ENCODE results near the gene CBX5. TPM values are rescaled to one million over a fixed set of nuclear protein-coding genes. Genes with fewer than 3 reads are reported as not detected.

CBX5 gene
- total and polyA plus RNA-seq, 9 donors: 14.3 to 119 (median 94.1) TPM

DNA sequence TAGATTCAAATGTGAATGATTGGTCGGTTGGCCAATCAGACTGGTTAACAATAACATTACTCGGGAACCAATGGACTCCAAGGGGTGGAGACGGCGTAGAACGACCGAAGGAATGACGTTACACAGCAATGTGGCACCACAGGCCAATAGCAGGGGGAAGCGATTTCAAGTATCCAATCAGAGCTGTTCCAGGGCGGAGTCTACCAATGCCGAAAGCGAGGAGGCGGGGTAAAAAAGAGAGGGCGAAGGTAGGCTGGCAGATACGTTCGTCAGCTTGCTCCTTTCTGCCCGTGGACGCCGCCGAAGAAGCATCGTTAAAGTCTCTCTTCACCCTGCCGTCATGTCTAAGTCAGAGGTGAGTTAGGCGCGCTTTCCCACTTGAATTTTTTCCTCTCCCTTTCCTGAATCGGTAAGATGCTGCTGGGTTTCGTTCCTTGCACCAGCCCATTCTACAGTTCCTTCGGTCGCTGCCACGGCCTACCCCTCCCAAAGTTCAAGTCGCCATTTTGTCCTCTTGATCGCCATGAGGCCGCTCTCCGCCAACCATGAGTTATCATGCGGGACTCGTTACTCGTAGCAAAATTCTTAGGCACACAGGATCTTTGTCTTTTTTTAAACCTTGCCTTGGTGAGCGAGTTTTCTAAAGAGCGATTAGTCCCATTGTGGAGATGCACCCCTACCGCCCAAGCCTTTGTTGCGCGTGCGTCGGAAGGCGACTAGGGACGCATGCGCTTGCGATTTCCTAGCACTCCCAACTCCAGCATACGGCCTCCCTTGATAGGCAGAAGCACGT lies 742 bp upstream of the CBX5 start, which contains the start of gene HNRNPA1:
TSS of gene HNRNPA1 (plus strand) at position 259 of the 793 bp plus-strand sequence. CDS start at position 341, 82 bp downstream.
- WGBS, 3 donors: 0 to 1% (median 0%) methylated on average over 48 of the region's 48 CpGs
- Histone ChIP-seq H3K4me1 (ENCODE audit: insufficient read depth) (peaks cover 6% of the 10 kb centered on the region), H3K4me3 (peak within 1 kb of the TSS; percentile 65), H3K27me3 (no peaks in the 10 kb centered on the region), H3K36me3 (no peaks in the 10 kb centered on the region), H3K9me3 (no peaks in the 10 kb centered on the region), H3K27ac (peak within 1 kb of the TSS; percentile 89 to 96)
- peak; percentile 93 to 98 (median 94) for DNase-seq
- intact Hi-C loops (cut with DNase I): loop anchor here in 2 of 4 donors (5.0 to 10.0 kb wide), 3 partner anchors 56 to 77 kb away; no protein-coding TSS in a partner anchor
- TF ChIP-seq, protein P1, sequence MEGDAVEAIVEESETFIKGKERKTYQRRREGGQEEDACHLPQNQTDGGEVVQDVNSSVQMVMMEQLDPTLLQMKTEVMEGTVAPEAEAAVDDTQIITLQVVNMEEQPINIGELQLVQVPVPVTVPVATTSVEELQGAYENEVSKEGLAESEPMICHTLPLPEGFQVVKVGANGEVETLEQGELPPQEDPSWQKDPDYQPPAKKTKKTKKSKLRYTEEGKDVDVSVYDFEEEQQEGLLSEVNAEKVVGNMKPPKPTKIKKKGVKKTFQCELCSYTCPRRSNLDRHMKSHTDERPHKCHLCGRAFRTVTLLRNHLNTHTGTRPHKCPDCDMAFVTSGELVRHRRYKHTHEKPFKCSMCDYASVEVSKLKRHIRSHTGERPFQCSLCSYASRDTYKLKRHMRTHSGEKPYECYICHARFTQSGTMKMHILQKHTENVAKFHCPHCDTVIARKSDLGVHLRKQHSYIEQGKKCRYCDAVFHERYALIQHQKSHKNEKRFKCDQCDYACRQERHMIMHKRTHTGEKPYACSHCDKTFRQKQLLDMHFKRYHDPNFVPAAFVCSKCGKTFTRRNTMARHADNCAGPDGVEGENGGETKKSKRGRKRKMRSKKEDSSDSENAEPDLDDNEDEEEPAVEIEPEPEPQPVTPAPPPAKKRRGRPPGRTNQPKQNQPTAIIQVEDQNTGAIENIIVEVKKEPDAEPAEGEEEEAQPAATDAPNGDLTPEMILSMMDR (IDR thresholded peaks at IDR 0.05): no peak
- peak; percentile 98 for TF ChIP-seq POLR2A (IDR thresholded peaks at IDR 0.05)
- no peak for TF ChIP-seq EP300 (IDR thresholded peaks at IDR 0.05)

DNA sequence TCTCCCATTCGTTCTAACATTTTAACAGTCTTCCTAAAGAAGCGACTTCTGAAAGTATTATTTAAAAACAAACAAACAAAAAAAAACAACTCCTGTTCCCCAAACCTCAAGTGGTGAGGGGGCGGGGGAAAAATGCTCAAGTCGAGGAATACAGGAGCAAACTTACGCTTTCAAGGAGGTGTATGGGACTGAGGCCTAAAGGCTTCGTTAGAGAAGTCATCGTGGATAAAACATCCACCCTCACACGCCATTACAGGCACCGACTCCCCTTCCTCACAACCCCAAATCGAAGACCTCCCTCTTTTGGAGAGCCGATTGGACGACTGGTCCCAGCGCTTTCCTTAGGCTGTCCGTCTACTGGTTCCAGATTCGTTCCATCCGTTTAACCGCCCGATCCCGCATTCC lies 693 bp downstream of the CBX5 start:
- intact Hi-C loops (cut with DNase I): loop anchor here in 1 of 4 donors (1.0 kb wide), 1 partner anchor 46 kb away; the partner anchor contains the start of gene COPZ1
- H3K27me3 ChIP-seq: no peaks in the 10 kb centered on the region
- H3K36me3 ChIP-seq: no peaks in the 10 kb centered on the region
- peaks cover 6% of the 10 kb centered on the region for H3K4me1 ChIP-seq (ENCODE audit: insufficient read depth)
- H3K4me3 ChIP-seq: peak overlapping the region; percentile 65
- WGBS, 3 donors: 0% methylated on average over 19 of the region's 19 CpGs
- H3K9me3 ChIP-seq: no peaks in the 10 kb centered on the region
- TF ChIP-seq EP300 (IDR thresholded peaks at IDR 0.05) (no peak), POLR2A (IDR thresholded peaks at IDR 0.05) (peak; percentile 66)
- peak overlapping the region; percentile 26 to 96 for H3K27ac ChIP-seq
- no peak for DNase-seq

DNA sequence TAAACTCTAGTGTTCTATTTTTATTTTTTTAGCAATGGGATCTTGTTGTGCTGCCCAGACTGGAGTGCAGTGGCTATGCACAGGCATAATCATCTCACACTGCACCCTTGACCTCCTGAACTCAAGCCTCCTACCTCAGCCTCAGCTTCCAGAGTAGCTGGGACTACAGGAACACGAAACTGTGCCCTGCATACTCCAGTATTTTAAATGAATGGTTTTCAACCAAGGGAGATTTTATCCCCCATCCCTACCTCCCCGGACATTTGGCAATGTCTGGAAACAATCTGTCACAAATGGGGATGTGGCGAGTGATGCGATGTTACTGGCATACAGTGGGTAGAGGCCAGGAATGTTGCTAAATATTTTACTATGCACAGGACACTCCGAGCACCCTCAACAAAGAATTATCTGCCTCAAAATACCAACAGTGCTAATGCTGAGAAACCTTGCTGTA lies 2.1 kb downstream of the CBX5 start:
- Histone ChIP-seq H3K4me3 (no peak overlapping the region), H3K27me3 (no peaks in the 10 kb centered on the region), H3K36me3 (no peaks in the 10 kb centered on the region), H3K4me1 (ENCODE audit: insufficient read depth) (peaks cover 4% of the 10 kb centered on the region), H3K27ac (no peak overlapping the region), H3K9me3 (no peaks in the 10 kb centered on the region)
- no peak for DNase-seq
- 21 to 35% (median 25%) methylated on average over 5 of the region's 5 CpGs for WGBS, 3 donors
- intact Hi-C loops (cut with DNase I): no loop called here
- TF ChIP-seq, protein P1 (IDR thresholded peaks at IDR 0.05): no peak
- no peak for TF ChIP-seq EP300 (IDR thresholded peaks at IDR 0.05)
- TF ChIP-seq POLR2A (IDR thresholded peaks at IDR 0.05): no peak

DNA sequence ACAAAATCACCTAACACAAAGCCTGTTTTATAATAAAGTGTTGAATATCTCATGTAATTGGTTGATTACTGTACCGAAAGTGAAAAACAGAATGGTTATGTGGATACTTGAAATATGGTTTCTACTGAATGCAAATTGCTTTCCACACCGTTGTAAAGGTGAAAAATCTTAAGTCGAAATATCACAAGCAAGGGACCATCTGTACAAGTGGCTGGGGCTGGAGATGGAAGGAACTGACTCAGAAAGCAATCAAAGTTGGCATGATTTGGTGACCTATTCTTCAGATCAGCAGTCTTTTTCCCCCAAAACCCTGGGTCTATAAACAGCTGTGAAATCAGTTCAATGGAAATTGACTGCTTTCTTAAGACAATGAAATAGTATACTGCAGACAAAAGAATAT lies 3.6 kb downstream of the CBX5 start:
- intact Hi-C loops (cut with DNase I): no loop called here
- no peak overlapping the region for H3K4me3 ChIP-seq
- no peaks in the 10 kb centered on the region for H3K9me3 ChIP-seq
- H3K36me3 ChIP-seq: no peaks in the 10 kb centered on the region
- TF ChIP-seq, protein P1 (IDR thresholded peaks at IDR 0.05): no peak
- TF ChIP-seq EP300 (IDR thresholded peaks at IDR 0.05): no peak
- no peak for TF ChIP-seq POLR2A (IDR thresholded peaks at IDR 0.05)
- H3K27me3 ChIP-seq: no peaks in the 10 kb centered on the region
- H3K4me1 ChIP-seq (ENCODE audit: insufficient read depth): peaks cover 4% of the 10 kb centered on the region
- 85 to 91% (median 89%) methylated on average over 3 of the region's 3 CpGs for WGBS, 3 donors
- no peak overlapping the region for H3K27ac ChIP-seq
- DNase-seq: no peak

DNA sequence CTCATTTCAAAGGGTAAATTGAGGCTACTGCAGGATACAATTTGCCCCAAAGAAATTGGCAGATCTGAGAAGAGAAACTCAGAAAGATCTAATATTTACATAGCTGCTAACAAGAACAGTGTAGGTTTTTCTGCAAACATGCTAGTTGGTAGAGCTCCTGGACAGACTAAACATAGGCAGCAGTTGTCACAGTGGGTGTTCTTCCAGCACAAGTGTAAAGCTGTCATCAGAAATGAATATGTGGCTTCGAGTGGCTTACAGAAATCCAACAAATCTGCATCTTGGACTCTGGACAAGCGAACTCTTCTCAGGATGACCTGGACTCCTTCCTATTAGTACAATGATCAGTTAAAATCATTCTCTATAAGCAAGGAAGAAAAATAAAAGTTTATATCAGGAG lies 5.9 kb downstream of the CBX5 start:
- peaks cover 4% of the 10 kb centered on the region for H3K4me1 ChIP-seq (ENCODE audit: insufficient read depth)
- TF ChIP-seq, protein P1 (IDR thresholded peaks at IDR 0.05): no peak
- TF ChIP-seq POLR2A (IDR thresholded peaks at IDR 0.05): no peak
- TF ChIP-seq EP300 (IDR thresholded peaks at IDR 0.05): no peak
- 95% methylated on average over 2 of the region's 2 CpGs for WGBS, 3 donors

More for the DNA sequence above, 5.9 kb downstream of the CBX5 start:
- Histone ChIP-seq H3K4me3 (no peak overlapping the region), H3K36me3 (no peaks in the 10 kb centered on the region), H3K27ac (no peak overlapping the region), H3K9me3 (no peaks in the 10 kb centered on the region), H3K27me3 (no peaks in the 10 kb centered on the region)
- intact Hi-C loops (cut with DNase I): no loop called here
- DNase-seq: no peak

Data from ovary (tissue), 9 donors.